Peyer's patch (tissue), 4 donors: ENCODE results near the gene DNAJB6. TPM values are rescaled to one million over a fixed set of nuclear protein-coding genes. Genes with fewer than 3 reads are reported as not detected.

Source experiments
- DNase-seq, 3 donors: peaks; one replicate each; pipeline ENCODE4 v3.0.0-alpha.2; 2017 to 2019
- H3K27ac ChIP-seq, 4 donors: fragments of 200-600 bp; sonication (generic); one replicate each; pipeline ENCODE4 v1.5.1; 2016 to 2019
- H3K27me3 ChIP-seq, 2 donors: fragments of 200-600 bp; sonication (generic); one replicate each; pipeline ENCODE4 v1.5.1; 2019
- H3K36me3 ChIP-seq, 3 donors: fragments of 200-600 bp; sonication (generic); one replicate each; pipeline ENCODE4 v1.5.1; 2016 to 2019
- H3K4me1 ChIP-seq, 4 donors: fragments of 200-600 bp; sonication (generic); one replicate each; pipeline ENCODE4 v1.5.1; 2016 to 2019
- H3K4me3 ChIP-seq, 4 donors: fragments of 200-600 bp; sonication (generic); 1 replicate in 3 of 4; 2 replicates in 1 of 4; pipeline ENCODE4 v1.5.1; 2016 to 2019; ENCODE audit warnings: mild to moderate bottlenecking in 1 of 4
- H3K9me3 ChIP-seq, 4 donors: fragments of 200-600 bp; sonication (generic); one replicate each; pipeline ENCODE4 v1.5.1; 2016 to 2019; ENCODE audit warnings: mild to moderate bottlenecking in 1 of 4
- POLR2A ChIP-seq, 2 donors: fragments of 450-650 bp; IDR thresholded peaks; one replicate each; pipeline ENCODE4 v1.5.1; 2017; ENCODE audit warnings: antibody characterized with exemption in 2 of 2, mild to moderate bottlenecking in 2 of 2, moderate library complexity in 2 of 2
- total RNA-seq, 4 donors: library from RNA; depleted of rRNA; stranded (reverse); fragments of >200 nt; gene quantifications; one replicate each; pipeline ENCODE4 v1.1.0, GENCODE V29; 2016
- TF ChIP-seq, protein P1 (sequence below), 6 experiments: fragments of 450-650 bp in 4 of 6; fragments of 200-600 bp in 2 of 6; sonication (generic) in 1 of 6; IDR thresholded peaks; one replicate each; pipeline ENCODE4 v1.5.1; 2017 to 2019; ENCODE audit warnings: antibody characterized with exemption in 6 of 6, mild to moderate bottlenecking in 3 of 6, moderate library complexity in 1 of 6

The DNAJB6 gene
- total RNA-seq, 4 donors from 2014 or later, result 47.1 to 129 (median 61.3) TPM

DNA sequence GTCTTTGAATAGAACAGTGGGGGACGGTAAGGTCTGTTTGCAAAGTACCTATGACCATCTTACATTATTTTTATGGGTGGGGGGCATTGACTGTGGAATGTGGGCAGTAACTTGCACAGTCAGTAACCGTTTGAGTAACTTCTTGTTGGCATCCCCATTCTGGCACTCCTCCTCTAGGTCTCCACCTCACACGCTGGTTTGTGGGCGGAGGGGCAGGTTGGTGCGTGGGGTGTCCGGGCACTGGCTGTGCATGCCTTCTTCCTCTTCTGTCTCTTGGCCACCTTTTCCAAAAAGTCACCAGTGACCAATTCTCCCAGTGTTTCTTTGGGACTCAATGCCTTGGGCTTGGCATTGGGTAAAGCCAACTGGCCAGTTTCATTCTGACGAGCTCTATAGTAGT lies 43.6 kb downstream of the DNAJB6 start:
- no peak overlapping the region for H3K4me3 ChIP-seq
- DNase-seq, result peak in 1 of 3 donors; percentile 24
- peaks cover 0 to 35% (median 0%) of the 10 kb centered on the region in 3 donors for H3K36me3 ChIP-seq
- H3K9me3 ChIP-seq, result no peaks in the 10 kb centered on the region
- H3K4me1 ChIP-seq, result no peaks in the 10 kb centered on the region
- TF ChIP-seq, protein P1, sequence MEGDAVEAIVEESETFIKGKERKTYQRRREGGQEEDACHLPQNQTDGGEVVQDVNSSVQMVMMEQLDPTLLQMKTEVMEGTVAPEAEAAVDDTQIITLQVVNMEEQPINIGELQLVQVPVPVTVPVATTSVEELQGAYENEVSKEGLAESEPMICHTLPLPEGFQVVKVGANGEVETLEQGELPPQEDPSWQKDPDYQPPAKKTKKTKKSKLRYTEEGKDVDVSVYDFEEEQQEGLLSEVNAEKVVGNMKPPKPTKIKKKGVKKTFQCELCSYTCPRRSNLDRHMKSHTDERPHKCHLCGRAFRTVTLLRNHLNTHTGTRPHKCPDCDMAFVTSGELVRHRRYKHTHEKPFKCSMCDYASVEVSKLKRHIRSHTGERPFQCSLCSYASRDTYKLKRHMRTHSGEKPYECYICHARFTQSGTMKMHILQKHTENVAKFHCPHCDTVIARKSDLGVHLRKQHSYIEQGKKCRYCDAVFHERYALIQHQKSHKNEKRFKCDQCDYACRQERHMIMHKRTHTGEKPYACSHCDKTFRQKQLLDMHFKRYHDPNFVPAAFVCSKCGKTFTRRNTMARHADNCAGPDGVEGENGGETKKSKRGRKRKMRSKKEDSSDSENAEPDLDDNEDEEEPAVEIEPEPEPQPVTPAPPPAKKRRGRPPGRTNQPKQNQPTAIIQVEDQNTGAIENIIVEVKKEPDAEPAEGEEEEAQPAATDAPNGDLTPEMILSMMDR (IDR thresholded peaks at IDR 0.05), result no peak
- TF ChIP-seq POLR2A (IDR thresholded peaks at IDR 0.05), result no peak
- H3K27me3 ChIP-seq, result no peaks in the 10 kb centered on the region
- no peak overlapping the region for H3K27ac ChIP-seq

DNA sequence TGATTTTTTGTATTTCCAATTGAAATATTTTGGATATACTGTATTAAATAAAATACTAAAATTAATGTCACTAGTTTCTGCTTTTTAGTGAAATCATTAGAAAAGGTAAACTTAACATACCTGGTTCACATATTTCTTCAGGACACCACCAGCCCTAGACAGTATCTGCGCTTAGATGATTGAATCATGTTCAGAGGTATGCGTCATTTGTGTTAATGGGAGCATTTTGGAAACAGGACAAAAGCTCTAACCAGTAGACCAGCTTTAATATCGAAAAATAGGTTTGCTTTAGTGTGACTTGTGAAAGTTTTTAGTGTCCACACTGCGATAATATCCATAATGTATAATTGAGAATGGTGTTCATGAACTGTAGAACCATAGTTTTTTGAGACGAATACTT lies 47.1 kb downstream of the DNAJB6 start:
- H3K9me3 ChIP-seq, result no peaks in the 10 kb centered on the region
- peaks cover 0 to 35% (median 0%) of the 10 kb centered on the region in 3 donors for H3K36me3 ChIP-seq
- no peaks in the 10 kb centered on the region for H3K27me3 ChIP-seq
- no peak overlapping the region for H3K4me3 ChIP-seq
- no peak overlapping the region for H3K27ac ChIP-seq
- H3K4me1 ChIP-seq, result no peaks in the 10 kb centered on the region
- DNase-seq, result no peak
- no peak for TF ChIP-seq POLR2A (IDR thresholded peaks at IDR 0.05)
- TF ChIP-seq, protein P1 (IDR thresholded peaks at IDR 0.05), result no peak

DNA sequence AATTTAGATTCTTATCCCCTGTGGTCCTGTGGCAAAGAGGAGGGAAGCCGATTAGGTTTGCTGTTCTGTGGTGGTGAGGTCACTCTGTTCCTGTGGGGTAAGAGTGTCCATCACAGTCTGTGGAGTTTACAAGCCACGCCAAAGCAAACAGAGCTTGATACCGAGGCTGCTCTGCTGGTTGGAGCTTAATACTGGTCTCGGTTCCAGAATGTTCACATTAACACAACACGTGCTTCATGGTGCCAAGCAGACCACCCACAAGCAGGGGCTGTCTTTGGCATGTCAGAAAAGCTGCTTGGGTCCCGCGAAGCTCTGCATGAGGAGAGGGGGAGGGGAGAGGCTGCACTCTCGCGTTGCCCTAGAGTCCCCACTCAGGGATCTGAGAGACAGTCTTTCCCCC lies 47.5 kb downstream of the DNAJB6 start:
- Histone ChIP-seq H3K36me3 (peaks cover 0 to 35% (median 0%) of the 10 kb centered on the region in 3 donors), H3K4me1 (no peaks in the 10 kb centered on the region)

DNA sequence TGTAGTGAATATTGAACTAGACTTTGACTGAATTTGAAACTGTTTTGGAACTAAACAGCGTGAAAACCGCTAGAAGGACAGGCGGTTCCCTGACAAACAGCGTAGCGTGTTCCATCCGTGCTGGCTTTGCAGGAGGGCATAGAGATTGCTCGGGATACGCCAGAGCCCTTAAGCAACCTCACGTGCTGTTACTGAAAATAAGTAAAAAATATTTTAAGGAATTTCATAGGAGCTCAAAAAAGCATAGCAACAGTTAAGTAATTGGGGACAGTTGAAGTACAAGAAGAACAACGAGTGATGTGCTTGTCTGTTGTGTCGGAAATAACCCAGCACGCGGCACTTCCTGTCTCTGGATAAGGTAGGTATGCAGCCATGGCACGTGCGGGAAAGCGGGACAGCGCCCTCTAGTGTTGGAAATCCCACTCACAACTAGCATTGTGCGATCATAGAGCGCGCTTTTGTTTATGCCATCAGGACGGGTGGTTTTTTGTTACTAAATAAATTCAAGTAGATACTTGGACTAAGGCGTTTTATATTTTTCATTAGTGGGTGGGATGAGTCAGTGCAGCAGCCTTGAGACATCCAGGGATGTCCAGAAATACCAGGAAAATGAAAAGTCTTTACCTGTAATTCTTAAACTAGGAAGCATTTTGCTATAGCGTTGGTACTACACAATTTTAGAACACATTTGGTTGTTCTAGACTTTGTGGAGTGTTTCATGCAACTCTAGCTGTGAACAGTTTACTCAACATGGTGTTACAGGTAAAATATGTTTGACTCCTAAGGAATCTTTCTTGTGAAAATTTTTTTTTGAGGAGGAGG lies 50.4 kb downstream of the DNAJB6 start:
- Histone ChIP-seq H3K4me3 (no peak overlapping the region), H3K27me3 (no peaks in the 10 kb centered on the region), H3K27ac (peak overlapping the region in 3 of 4 donors; percentile 0 to 47 (median 28)), H3K9me3 (no peaks in the 10 kb centered on the region), H3K36me3 (peaks cover 0 to 49% (median 0%) of the 10 kb centered on the region in 3 donors), H3K4me1 (no peaks in the 10 kb centered on the region)
- TF ChIP-seq, protein P1 (IDR thresholded peaks at IDR 0.05), result peak; percentile 72 to 93 (median 78)
- no peak for TF ChIP-seq POLR2A (IDR thresholded peaks at IDR 0.05)
- peak; percentile 73 to 95 (median 90) for DNase-seq

More for the DNA sequence above, 47.5 kb downstream of the DNAJB6 start:
- TF ChIP-seq POLR2A (IDR thresholded peaks at IDR 0.05), result no peak
- TF ChIP-seq, protein P1 (IDR thresholded peaks at IDR 0.05), result no peak
- Histone ChIP-seq H3K27me3 (no peaks in the 10 kb centered on the region), H3K9me3 (no peaks in the 10 kb centered on the region), H3K4me3 (no peak overlapping the region), H3K27ac (no peak overlapping the region)
- DNase-seq, result peak in 1 of 3 donors; percentile 36

DNA sequence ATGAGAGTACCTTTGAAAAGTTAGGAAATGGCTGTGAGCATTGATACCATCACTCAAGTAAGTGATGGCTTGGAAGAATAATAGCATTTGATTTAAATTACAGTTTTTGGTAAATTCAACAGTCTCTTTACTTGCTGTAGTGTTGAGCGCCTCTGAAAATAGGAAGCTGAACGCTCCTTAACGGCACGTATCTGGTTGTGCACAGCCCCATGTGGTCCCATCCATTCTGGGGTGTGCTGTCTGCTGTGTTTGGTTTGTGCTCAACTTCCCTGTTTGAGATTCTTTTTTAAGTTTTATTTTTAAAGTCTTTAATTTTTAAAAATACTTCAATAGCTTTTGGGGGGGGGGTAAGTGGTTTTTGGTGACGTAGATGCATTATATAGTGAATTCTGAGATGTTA lies 51.5 kb downstream of the DNAJB6 start:
- Histone ChIP-seq H3K9me3 (no peaks in the 10 kb centered on the region), H3K4me1 (no peaks in the 10 kb centered on the region), H3K4me3 (no peak overlapping the region), H3K36me3 (peaks cover 0 to 38% (median 0%) of the 10 kb centered on the region in 3 donors), H3K27ac (no peak overlapping the region), H3K27me3 (no peaks in the 10 kb centered on the region)
- DNase-seq, result peak in 1 of 3 donors; percentile 10
- TF ChIP-seq POLR2A (IDR thresholded peaks at IDR 0.05), result no peak
- TF ChIP-seq, protein P1 (IDR thresholded peaks at IDR 0.05), result no peak
